Lower leg skin (tissue), 4 donors: ENCODE results near the gene GNAT1. TPM values are rescaled to one million over a fixed set of nuclear protein-coding genes. Genes with fewer than 3 reads are reported as not detected.

Experiments
- DNase-seq, 2 donors: peaks; one replicate each; pipeline ENCODE4 v3.0.0-alpha.2; 2019; ENCODE audit warnings: low spot score in 2 of 2
- H3K4me3 ChIP-seq: fragments of 200-600 bp; sonication (generic); 2 replicates; pipeline ENCODE4 v1.5.1; 2017; ENCODE audit warnings: mild to moderate bottlenecking, low read depth; ENCODE audit not compliant: poor library complexity, severe bottlenecking
- CTCF ChIP-seq, 3 donors: fragments of 450-650 bp; IDR thresholded peaks; one replicate each; pipeline ENCODE4 v1.5.1; 2016; ENCODE audit warnings: antibody characterized with exemption in 3 of 3, mild to moderate bottlenecking in 3 of 3, moderate library complexity in 2 of 3
- POLR2A ChIP-seq, 2 donors: fragments of 450-650 bp; IDR thresholded peaks; one replicate each; pipeline ENCODE4 v1.6.1; 2016 to 2017; ENCODE audit warnings: antibody characterized with exemption in 2 of 2, mild to moderate bottlenecking in 1 of 2, moderate library complexity in 1 of 2
- WGBS, 2 donors: methylation state at CpG; one replicate each; pipeline ENCODE4 v1.1.5; 2018; 5-methylcytosine and 5-hydroxymethylcytosine counted together
- intact Hi-C: fragments of 100-400 bp; cut with DNase I; formaldehyde crosslinking; loops from one replicate; pipeline ENCODE4 v1.15.0; 2023; ENCODE audit warnings: low total_unique reads
- total RNA-seq, 4 donors: library from RNA; depleted of rRNA; stranded (reverse); fragments of >200 nt; gene quantifications; one replicate each; pipeline ENCODE4 v1.1.0, GENCODE V29; 2016

The GNAT1 gene
- total RNA-seq, 4 donors from 2014 or later: not detected

- WGBS, 2 donors: 73 to 76% methylated on average over 2 of the region's 2 CpGs
- intact Hi-C loops: no loop called here
- H3K4me3 ChIP-seq: no peak overlapping the region
- DNase-seq: no peak
- no peak for TF ChIP-seq POLR2A (IDR thresholded peaks at IDR 0.05)
- no peak for TF ChIP-seq CTCF (IDR thresholded peaks at IDR 0.05)
Observed at GRCh38 chr3:50177346-50177745, 14.1 kb upstream of the GNAT1 start.

GRCh38 chr3:50179710-50180109, 11.7 kb upstream of the GNAT1 start:
- intact Hi-C loops: no loop called here
- DNase-seq: no peak
- TF ChIP-seq CTCF (IDR thresholded peaks at IDR 0.05) (no peak), POLR2A (IDR thresholded peaks at IDR 0.05) (no peak)
- no peak overlapping the region for H3K4me3 ChIP-seq
- 42 to 44% methylated on average over 2 of the region's 2 CpGs for WGBS, 2 donors

DNA sequence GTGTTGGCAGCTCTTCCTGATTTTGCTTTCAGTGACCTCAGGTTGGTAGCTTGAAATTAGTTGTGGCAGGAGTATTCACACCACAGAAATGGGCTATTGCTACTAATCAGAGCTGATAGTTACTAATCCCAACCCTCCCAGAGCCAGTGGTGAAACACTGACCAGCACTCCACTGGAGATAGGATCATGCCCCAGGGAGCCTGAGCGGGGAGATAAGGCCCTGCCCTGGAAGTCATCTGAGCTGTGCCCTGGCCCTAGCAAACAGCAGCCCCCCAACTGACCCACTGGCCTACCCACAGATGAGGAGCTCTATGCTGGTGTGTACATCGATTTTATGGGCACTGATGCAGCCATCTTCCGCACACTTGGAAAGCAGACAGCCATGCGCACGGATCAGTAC, 9.4 kb upstream of the GNAT1 start:
- WGBS, 2 donors: 89 to 94% methylated on average over 5 of the region's 5 CpGs
- H3K4me3 ChIP-seq: no peak overlapping the region
- intact Hi-C loops: no loop called here
- TF ChIP-seq CTCF (IDR thresholded peaks at IDR 0.05) (no peak), POLR2A (IDR thresholded peaks at IDR 0.05) (no peak)
- no peak for DNase-seq

DNA sequence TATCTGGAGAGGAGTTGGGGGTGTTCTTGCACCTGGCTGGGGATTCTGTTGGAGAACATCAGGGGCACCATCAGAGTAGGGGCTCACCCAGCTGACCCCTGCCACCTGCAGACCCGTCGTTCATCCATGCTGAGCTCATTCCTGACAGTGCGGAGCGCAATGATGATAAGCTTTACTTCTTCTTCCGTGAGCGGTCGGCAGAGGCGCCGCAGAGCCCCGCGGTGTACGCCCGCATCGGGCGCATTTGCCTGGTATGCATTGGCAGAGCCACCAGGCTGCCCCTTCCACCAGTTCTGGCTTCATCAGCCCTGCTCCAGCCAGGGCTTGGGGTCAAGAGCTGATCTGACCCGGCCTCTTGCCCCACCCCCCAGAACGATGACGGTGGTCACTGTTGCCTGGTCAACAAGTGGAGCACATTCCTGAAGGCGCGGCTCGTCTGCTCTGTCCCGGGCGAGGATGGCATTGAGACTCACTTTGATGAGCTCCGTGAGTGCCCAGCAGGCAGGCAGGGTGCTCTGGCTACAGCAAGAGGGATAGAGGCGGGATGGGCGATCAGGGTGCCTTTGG, 8.8 kb upstream of the GNAT1 start:
- intact Hi-C loops: no loop called here
- no peak for TF ChIP-seq POLR2A (IDR thresholded peaks at IDR 0.05)
- TF ChIP-seq CTCF (IDR thresholded peaks at IDR 0.05): no peak
- no peak overlapping the region for H3K4me3 ChIP-seq
- DNase-seq: no peak
- 92 to 96% methylated on average over 23 to 26 of the region's 26 CpGs for WGBS, 2 donors

- 83 to 93% methylated on average over 6 of the region's 6 CpGs for WGBS, 2 donors
- no peak for DNase-seq
- TF ChIP-seq POLR2A (IDR thresholded peaks at IDR 0.05) (no peak), CTCF (IDR thresholded peaks at IDR 0.05) (no peak)
- no peak overlapping the region for H3K4me3 ChIP-seq
- intact Hi-C loops: no loop called here
Observed at GRCh38 chr3:50183755-50184154, 7.7 kb upstream of the GNAT1 start.
